ENCODE data around the gene ERAL1.
"Not testable (repeated sequence)": the region's sequence is repeated elsewhere in the genome, so short reads cannot be mapped to it uniquely, and the experiment has no call there.

Gene ERAL1

DNA sequence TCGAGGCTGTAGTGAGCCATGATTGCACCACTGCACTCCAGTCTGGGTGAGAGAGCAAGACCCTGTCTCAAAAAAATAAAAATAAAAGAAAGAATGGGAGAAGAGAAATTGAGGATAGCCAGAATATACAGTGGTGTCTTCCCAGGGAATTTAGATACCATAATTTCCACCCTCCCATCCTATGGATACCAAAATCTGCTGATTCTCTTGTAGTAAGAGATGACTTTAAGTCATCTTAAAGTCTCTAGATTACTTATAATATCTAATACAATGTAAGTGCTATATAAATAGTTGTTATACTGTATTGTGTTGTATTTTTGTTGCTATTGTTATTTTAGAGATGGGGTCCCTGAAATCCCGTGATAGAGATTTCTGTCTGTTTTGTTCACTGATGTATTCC lies 1.5 kb upstream of the ERAL1 start:
- DNase-seq (ENCODE audit: low spot score) = no peak

DNA sequence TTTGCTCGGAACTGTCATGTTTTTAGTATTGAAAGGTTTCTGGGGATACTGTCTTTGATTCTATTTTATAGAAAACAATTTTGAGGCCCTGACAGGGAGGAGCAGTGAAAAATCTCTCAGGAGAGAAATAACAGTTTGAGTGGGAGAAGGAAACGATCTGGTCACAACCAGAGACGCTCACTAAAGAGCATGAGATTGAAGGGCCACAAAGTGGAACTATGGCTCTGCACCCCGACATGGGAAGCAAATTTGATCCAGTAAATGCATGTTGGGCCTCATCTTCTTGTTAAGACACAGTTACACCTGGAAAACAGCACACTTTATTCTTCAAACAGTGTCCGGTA lies 492 bp downstream of the ERAL1 start:
- no peak for DNase-seq (ENCODE audit: low spot score)

DNA sequence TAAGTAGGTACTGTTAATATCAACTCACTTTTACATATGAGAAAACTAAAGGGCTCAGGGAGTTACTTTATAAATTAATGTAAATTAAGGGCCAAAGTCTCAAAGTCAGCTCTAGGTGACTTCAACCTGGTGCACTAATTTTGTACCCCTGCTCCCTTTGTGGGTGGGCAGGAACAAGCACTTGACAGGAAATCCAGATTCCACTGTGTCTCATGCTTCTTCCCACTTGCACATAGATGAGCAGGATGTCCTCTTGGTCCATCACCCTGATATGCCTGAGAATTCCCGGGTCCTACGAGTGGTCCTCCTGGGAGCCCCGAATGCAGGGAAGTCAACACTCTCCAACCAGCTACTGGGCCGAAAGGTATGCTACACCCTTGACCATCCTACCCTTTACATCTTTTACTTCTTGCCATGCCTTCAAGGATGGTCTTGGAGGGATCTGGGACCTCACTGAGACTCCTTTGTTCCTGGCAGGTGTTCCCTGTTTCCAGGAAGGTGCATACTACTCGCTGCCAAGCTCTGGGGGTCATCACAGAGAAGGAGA lies 1.3 kb downstream of the ERAL1 start:
- no peak for DNase-seq (ENCODE audit: low spot score)

DNA sequence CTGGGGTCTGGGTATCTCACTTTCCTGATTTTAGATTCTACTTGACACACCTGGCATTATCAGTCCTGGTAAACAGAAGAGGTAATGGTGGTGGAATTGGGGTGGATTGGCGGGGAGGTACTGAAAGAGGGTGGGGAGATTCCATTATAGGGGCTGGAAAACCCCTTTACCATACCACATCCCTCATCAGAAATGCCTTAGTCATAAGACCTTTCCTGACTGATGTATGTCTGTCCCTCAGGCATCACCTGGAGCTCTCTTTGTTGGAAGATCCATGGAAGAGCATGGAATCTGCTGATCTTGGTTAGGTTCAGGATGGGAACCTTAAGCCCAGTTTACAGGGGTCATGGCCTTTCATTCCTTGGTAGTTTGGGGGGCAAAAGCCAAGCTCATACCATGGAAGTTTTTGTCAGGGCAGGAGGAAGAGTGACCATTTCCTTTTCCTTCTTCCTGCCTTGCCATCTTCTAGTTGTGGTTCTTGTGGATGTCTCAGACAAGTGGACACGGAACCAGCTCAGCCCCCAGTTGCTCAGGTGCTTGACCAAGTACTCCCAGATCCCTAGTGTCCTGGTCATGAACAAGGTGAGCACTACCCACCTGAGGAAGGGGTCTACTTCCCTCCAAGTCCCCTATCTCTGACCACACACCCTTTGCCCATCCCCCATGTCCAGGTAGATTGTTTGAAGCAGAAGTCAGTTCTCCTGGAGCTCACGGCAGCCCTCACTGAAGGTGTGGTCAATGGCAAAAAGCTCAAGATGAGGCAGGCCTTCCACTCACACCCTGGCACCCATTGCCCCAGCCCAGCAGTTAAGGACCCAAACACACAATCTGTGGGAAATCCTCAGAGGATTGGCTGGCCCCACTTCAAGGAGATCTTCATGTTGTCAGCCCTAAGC lies 3.3 kb downstream of the ERAL1 start:
- no peak for DNase-seq (ENCODE audit: low spot score)

DNA sequence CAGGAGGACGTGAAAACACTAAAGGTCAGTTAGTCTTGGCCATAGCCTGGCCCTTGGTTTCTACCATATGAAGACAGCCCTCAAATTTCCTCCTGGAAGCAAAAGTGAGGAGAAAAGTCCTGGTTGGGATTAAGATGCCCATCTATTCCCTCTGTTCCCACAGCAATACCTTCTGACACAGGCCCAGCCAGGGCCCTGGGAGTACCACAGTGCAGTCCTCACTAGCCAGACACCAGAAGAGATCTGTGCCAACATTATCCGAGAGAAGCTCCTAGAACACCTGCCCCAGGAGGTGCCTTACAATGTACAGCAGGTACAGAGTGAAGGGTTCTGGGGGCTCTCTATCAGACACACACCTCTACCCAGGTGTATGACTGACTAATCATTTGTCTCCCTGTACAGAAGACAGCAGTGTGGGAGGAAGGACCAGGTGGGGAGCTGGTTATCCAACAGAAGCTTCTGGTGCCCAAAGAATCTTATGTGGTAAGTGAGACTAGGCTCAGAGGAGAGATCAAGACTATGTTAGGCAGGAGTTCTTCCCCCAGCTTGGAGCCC lies 4.1 kb downstream of the ERAL1 start:
- no peak for DNase-seq (ENCODE audit: low spot score)

DNA sequence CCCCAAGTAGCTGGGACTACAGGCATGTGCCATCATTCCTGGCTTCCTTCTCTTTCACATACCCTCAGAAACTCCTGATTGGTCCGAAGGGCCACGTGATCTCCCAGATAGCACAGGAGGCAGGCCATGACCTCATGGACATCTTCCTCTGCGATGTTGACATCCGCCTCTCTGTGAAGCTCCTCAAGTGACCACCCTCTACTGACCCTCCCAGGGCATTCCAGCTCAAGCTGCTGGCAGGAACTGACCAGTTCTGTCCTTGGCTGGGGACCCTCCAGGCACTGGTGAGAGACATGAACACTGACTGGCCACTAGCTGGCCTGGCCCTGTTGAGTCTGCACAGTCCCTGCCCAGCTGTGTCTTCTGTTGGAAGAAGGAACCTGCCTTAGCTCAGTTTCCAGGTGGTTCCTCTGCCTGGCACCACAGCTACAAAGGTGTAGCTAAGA lies 5.6 kb downstream of the ERAL1 start:
- DNase-seq (ENCODE audit: low spot score) = no peak

DNA sequence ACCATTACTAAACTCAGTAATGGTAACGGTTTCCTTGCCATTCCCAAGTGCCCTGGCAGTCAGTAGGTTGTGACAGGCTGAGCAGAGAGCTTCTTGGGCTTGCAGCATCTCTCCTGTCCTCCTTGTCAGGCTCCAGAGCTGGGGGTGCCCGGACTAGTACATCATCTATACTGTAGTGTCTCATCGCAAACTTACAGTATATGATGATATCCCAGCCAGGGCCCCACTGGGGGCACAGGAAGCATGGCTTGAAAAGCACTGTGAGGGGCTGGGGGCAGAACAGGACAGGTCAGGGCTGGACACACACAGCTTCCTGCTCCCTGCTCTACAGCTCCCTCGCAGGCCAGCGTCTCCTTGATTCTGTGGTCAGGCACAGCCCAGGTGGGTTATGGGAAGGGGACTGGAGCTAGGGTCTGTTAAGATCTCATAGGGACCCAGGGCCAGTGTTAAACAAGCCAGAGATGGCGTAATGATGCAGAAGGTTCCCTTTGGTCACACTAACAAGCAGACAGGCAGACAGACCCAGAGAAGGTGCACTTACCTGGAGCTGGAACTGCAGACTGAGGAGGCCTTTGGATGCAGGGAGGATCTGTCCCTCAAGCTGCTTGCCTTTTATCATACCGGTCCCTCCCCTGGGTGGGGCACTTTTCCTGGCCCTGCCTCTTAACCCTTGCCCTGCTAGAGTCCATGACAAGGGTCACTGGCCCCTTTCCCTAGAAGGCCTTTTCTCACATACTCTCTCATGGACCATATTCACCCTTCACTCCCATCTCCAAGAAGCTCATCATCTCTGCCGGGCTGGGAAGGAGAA lies 6.8 kb downstream of the ERAL1 start:
- no peak for DNase-seq (ENCODE audit: low spot score)

DNA sequence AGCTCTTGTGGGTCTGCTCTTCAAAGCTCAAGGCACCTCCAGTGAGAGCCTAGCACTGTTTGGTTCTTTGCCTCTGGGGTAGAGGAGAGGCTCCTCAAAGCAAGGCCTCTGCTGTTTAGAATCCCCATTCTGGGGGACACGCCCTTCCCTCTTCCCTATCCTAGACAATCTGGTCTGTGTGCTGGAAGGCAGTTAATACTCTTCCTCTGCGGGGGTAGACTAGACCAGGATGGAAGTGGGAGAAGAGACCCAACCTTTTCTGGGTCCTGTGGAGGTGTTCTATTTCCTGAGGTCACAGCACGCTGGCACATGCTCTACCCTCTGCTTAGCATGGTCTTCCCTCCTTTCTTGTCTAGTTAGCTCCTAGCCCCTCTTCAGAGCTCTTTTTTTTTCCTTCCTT lies 7.7 kb downstream of the ERAL1 start:
- no peak for DNase-seq (ENCODE audit: low spot score)

DNA sequence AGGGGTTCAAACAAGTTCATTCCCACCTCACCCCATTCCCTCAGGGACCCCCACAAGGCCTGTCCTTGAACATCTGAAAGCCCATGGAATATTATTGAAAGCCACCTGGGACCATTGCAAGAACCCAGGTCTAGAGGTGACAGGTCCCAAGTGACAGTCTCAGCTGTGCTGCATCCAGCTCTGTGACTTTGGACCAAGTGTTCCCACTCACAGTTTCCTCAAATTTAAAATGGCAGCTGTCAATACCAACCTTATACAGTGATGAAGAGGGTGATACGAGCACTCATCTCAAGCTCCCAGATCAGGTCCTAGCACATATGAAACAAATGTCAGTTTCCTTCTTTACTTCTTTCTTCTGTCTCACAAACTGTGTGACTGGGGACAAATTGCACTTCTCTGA lies 9.1 kb downstream of the ERAL1 start:
- DNase-seq (ENCODE audit: low spot score) = no peak

DNA sequence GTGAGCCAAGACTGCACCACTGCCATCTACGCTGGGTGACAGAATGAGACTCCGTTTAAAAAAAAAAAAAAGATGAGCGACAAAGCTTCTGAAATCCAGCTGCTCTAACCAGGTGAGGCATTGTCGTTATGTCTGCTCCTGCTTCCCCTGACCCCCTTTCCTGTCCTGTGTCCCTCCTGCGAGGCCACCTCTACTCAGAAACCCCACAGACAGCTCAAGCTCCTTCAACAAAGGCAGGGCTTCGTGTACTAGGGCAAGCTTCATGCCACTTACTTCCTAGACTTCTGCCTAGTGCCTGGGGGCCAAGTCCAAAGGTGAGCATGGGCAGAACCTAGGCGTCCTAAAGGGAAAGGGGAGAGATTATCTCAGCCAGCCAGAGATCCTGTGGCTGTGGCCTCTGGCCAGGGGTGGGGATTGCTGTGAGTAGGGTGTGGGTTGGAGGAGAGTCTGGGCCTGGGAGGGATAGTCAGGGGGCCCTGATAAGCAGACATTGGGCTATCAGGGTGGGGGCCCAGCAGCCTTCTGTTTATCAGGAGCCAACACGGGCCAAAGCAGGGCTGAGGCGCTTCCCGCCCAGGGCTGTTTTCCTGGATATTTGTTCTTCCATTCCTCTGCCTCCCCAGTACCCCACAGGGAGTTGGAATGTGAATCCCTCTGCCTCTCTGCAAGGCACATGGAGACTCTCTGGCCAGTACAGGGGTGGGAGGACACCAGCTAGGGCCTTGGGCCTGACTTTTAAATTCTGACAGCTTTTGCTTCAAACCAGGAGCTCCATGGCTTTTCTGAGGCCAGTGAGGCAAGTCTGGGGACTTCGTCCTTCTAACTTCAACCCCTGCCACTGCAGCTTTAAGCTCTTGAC lies 10.4 kb downstream of the ERAL1 start:
- peak; percentile 55 for DNase-seq (ENCODE audit: low spot score)

DNA sequence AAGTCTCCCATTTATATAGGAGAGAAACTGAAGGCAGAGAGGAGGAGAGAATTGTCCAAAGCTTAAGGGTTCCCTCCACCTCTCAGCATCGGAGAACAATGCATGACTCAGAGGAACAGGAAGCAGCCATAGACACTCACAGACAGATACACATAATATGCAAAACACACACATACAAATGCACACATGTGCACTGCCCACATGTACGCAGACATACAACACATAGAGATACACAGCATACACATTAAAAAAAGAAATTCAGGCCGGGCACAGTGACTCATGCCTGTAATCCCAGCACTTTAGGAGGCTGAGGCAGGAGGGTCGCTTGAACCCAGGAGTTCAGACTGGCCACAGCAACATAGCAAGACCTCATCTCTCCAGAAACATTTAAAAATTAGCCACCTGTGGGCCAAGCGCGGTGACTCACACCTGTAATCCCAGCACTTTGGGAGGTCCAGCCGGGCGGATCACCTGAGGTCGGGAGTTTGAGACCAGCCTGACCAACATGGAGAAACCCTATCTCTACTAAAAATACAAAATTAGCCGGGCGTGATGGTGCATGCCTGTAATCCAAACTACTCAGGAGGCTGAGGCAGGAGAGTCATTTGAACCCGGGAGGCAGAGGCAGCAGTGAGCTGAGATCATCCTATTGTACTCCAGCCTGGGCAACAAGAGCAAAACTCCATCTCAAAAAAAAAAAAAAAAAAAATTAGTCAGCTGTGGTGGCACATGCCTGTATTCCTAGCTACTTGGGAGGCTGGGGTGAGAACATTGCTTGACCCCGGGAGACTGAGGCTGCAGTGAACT lies 11.3 kb downstream of the ERAL1 start:
- DNase-seq (ENCODE audit: low spot score) = no peak

DNA sequence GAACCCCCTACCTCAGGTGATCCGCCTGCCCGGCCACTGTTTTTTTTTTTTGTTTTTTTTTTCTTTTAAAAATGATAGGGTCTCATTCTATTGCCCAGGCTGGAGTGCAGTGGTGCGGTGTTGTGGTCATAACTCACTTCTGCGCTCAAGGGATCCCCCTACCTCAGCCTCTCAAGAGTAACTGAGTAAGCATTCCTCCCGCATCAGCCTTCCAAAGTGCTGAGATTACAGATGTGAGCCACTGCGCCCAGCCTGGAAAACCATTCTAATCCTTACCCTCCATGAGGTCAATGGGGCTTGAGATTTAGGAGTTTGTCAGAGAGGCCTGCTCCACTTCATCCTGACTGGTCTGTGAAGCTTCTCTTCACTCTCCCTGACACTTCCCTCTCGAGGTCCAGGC lies 12.5 kb downstream of the ERAL1 start:
- DNase-seq (ENCODE audit: low spot score) = no peak

DNA sequence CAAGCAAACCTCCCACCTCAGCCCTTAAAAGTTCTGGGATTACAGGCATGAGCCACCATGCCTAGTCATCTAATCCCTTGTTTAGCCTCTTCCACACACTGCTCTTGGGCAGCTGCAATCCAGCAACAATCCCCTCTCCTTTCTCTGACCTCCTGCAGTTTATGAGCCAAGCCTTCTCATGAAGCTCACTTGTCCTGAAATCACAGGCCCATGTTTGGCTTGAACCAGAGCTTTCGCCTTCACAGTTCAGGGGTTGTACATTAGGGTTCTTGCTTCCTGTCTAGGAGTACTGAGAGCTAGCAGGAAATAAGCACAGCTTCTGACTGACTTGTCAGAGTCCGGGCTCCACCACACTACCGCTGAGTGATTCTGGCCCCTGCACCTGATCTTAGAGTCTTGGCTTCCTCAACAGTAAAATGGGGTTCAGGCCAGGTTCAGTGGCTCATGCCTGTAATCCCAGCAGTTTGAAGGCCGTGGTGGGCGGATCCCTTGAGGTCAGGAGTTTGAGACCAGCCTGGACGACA lies 16.3 kb downstream of the ERAL1 start:
- no peak for DNase-seq (ENCODE audit: low spot score)

DNA sequence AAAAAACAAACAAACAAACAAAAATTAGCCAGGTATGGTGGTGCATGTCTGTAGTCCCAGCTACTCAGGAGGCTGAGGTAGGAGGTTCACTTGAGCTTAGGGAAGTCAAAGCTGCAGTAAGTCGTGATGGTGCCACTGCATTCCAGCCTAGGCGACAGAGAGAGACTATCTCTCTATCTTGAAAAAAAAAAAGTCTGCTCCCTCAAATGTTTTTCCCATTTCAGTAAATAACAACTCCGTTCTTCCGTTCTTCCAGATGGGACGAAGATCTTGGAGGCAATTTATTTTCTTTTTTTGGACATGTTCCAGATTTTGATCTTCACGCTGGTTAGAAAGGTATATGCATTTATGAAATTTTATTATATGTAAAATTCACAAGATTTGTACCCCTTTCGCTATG lies 19.0 kb downstream of the ERAL1 start:
- DNase-seq (ENCODE audit: low spot score) = no peak

DNA sequence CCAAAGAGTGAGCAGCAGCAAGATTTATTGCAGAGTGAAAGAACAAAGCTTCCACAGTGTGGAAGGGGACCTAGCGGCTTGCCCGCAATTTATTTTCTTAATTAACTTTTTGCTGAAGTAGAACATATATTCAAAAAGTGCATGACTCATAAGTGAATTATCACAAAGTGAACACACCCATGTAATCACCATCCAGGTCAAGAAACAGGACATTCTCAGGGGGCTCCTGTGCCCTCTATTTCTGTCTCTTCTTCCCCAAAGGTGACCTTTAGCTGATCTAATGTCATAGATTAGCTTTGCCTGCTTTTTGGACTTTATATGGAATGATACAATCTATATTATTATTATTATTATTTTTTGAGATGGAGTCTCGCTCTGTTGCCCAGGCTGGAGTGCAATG lies 19.9 kb downstream of the ERAL1 start:
- no peak for DNase-seq (ENCODE audit: low spot score)

DNA sequence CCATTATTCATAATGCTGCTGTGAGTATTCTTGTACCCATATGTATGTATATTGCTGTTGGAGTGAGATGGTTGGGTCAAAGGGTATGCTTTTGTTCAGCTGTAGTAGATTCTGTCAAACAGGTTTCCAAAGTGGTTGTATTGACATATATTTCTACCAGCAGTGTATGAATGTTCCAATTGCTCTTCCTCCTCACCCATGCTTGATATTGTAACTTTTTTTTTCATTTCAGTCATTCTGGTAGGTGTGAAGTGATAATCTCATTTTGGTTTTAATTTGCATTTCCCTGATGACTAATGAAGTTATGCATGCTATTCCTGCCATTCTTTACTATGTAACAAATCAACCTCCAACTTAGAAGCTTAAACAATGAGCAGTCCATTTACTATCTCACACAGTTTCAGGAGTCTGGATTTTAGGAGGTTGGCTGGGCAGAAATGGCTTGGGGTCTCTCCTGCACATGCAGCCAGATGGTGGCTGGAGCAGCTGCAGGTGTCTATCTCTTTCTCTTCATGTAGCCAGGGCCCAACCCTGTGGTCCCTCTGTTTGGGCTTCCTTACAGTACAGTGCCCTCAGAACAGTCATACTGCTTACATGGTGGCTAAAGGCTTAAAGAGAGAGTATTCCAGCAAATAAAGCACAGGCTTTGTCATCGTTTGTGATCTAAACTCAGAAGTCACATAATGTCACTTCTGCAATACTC lies 21.2 kb downstream of the ERAL1 start:
- no peak for DNase-seq (ENCODE audit: low spot score)

DNA sequence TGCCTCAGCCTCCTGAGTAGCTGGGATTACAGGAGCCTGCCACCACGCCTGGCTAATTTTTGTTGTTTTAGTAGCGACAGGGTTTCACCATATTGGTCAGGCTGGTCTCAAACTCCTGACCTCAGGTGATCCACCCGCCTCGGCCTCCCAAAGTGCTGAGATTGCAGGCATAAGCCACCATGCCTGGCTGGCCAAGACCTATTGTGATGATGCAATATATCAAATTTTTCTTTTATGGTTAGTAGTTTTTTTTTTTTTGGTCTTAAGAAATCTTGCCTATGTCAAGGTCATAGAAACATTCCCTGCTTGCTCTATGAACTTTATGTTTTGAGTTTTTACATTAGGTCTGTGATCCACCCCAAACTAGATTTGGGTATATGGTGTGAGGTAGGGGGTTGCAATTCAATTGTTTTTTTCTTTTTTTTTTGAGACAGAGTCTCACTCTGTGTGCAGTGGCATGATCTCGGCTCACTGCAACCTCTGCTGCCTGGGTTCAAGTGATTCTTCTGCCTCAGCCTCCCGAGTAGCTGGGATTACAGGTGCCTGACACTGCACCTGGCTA lies 22.4 kb downstream of the ERAL1 start:
- not testable (repeated sequence) for DNase-seq (ENCODE audit: low spot score)

DNA sequence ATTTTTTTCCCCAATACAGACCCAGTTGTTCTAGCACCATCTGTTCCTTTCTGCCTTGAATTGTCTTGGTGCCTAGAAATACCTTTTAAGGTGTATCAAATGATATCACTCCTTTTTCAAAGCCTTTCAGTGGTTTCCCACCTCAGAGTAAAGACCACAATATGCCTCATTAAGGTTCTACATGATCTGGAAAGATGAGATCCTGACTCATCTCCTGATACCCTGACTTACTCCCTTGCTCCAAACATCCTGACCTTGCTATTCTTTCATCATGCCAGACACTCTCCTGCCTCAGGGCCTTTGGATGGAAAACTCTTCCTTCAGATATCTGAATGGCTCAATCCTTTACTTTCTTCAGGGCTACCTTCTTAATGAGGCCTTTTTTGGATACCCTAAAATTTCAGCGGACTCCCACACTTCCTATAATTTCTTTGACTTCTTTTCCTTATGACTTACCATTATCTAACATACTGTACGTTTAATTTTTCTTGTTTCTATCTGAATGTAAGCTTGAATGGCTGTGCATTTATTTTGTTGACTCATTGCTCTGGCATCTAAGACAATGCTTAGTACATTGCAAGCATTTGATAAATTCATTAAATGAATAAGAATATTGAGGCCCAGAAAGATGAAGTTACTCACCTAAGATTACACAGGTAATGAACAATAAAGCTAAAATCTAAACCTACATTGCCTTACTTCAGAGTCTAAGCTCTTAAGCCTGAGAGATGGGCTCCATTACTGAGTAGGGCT lies 23.5 kb downstream of the ERAL1 start:
- no peak for DNase-seq (ENCODE audit: low spot score)

DNA sequence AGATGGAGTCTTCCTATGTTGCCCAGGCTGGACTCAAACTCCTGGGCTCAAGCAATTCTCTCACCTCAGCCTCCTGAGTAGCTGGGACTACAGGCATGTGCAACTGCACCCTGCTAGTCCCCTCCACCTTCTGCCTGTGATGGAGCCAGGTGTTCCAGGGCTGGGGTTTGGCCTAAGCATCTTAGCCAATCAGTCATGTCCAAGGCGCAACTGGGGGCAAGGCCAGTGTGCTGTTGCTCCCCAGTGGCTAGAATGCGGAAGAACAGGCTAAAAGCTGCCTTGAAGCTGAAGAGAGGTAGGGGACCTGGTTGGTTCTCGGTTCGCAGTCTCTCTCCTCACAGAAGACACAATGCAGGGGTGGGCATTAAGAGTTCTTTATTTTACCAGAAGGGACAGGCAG lies 24.2 kb downstream of the ERAL1 start:
- DNase-seq (ENCODE audit: low spot score) = no peak
